Measurements from ENCODE around the gene SENP1. TPM values are rescaled to one million over a fixed set of nuclear protein-coding genes. Genes with fewer than 3 reads are reported as not detected.

The SENP1 gene
- total and polyA plus RNA-seq, 2 donors (not counting 3 experiments of a cell fraction or from before 2014, with no cell fraction given) = 9.9 to 20.5 TPM

- H3K79me2 ChIP-seq (ENCODE audit: control insufficient read depth, insufficient read depth, low read length) = no peaks in the 10 kb centered on the region
- H3K27ac ChIP-seq (ENCODE audit: insufficient read depth, low read depth, low read length) = no peak overlapping the region
- BruUV-seq (replicated peaks) = no TSS peak
- H3K27me3 ChIP-seq (ENCODE audit: control insufficient read depth in 2 of 2, insufficient read depth in 2 of 2, low read length in 2 of 2) = peaks cover 25 to 34% of the 10 kb centered on the region in 2 experiments
- no peaks in the 10 kb centered on the region for H4K20me1 ChIP-seq (replicated peaks; ENCODE audit: control insufficient read depth, extremely low read depth, insufficient read depth, low read length)
- intact Hi-C loops (cut with micrococcal nuclease) = no loop called here
- H2AFZ ChIP-seq (ENCODE audit: low read depth, low read length) = no peak overlapping the region
- POLR2A ChIA-PET = no interaction called here
- no peaks in the 10 kb centered on the region for H3K9me1 ChIP-seq (replicated peaks; ENCODE audit: control insufficient read depth, extremely low read depth, insufficient read depth, low read length)
- no peaks in the 10 kb centered on the region for H3K4me1 ChIP-seq (ENCODE audit: control insufficient read depth, extremely low read depth, insufficient read depth, low read length)
- H3K9ac ChIP-seq (replicated peaks; ENCODE audit: extremely low read depth, insufficient read depth, low read length) = no peak overlapping the region
- dilution Hi-C loops (cut with MboI; ENCODE audit: extremely low pct_ligation_motif_present, low sequenced_read_pairs) = no loop called here
- TF ChIP-seq, protein P1, sequence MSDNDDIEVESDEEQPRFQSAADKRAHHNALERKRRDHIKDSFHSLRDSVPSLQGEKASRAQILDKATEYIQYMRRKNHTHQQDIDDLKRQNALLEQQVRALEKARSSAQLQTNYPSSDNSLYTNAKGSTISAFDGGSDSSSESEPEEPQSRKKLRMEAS (IDR thresholded peaks at IDR 0.05; ENCODE audit: insufficient read depth, insufficient read length) = no peak
- TF ChIP-seq GATA2 (IDR thresholded peaks at IDR 0.05; ENCODE audit: insufficient read depth, insufficient read length, low read depth, low read length) (no peak), EZH2 (IDR thresholded peaks at IDR 0.05; ENCODE audit: borderline replicate concordance, low read depth, low read length, severe bottlenecking) (no peak), MYC (IDR thresholded peaks at IDR 0.05; ENCODE audit: low read depth, low read length) (no peak), FOS (IDR thresholded peaks at IDR 0.05; ENCODE audit: borderline replicate concordance, insufficient read depth, low read length) (no peak), POLR2AphosphoS5 (IDR thresholded peaks at IDR 0.05; ENCODE audit: insufficient read depth, low read depth, low read length) (no peak), JUN (IDR thresholded peaks at IDR 0.05; ENCODE audit: borderline replicate concordance, insufficient read depth, insufficient read length, low read depth) (no peak), CTCF (IDR thresholded peaks at IDR 0.05; ENCODE audit: extremely low read depth in 1 of 2, insufficient read depth in 1 of 2, low read depth in 1 of 2, low read length in 2 of 2) (no peak), POLR2A (IDR thresholded peaks at IDR 0.05; ENCODE audit: low read depth, low read length) (no peak)
- CTCF ChIA-PET = interaction anchor here (0.7 kb wide), 1 partner anchor 44 kb away, joined by 3 read pairs; no protein-coding TSS in a partner anchor
- FAIRE-seq = no peak
- no peak overlapping the region for H3K4me3 ChIP-seq (replicated peaks in 1 of 3; ENCODE audit: insufficient read depth in 1 of 3, low read depth in 1 of 3, low read length in 3 of 3)
- DNase-seq (ENCODE audit: low read depth, low spot score) = no peak
- no peaks in the 10 kb centered on the region for H3K9me3 ChIP-seq (replicated peaks; ENCODE audit: control insufficient read depth, insufficient read depth, low read length)
- H3K4me2 ChIP-seq (ENCODE audit: insufficient read depth, low read length) = no peak overlapping the region
- no peaks in the 10 kb centered on the region for H3K36me3 ChIP-seq (ENCODE audit: control insufficient read depth in 2 of 2, extremely low read depth in 1 of 2, insufficient read depth in 2 of 2, low read length in 2 of 2)
Measured at GRCh38 chr12:47993491-47993890, 112.4 kb downstream of the SENP1 start.

Small RNAs within 50 kb of the gene (microRNA-seq; reads per million reads assigned to microRNA genes)
- not detected for gene MIR6505 (ENCODE audit: borderline number of aligned reads, borderline replicate concordance)

Small RNAs within 50 kb of the gene (small RNA-seq; reads per million reads assigned to genes)
- gene MIR6505 (ENCODE audit: insufficient read depth, insufficient read length, low read depth, low replicate concordance) (not detected), gene RNU6-1203P (ENCODE audit: insufficient read depth, insufficient read length, low read depth, low replicate concordance) (not detected)

Other genes starting within 250 kb of the SENP1 start
- gene VDR, start 201.1 kb downstream of the SENP1 start, total RNA-seq = 0.48 and 0.73 TPM in 2 replicates
- 0.81 and 0.91 TPM in 2 replicates for gene VDR, start 201.1 kb downstream of the SENP1 start, polyA plus RNA-seq
- 67.7 and 84.4 TPM in 2 replicates for gene TMEM106C, start 142.5 kb downstream of the SENP1 start, total RNA-seq
- 148 and 170 TPM in 2 replicates for gene TMEM106C, start 142.5 kb downstream of the SENP1 start, polyA plus RNA-seq
- gene COL2A1, start 101.6 kb downstream of the SENP1 start, total RNA-seq = not detected in 2 replicates
- gene COL2A1, start 101.6 kb downstream of the SENP1 start, polyA plus RNA-seq = not detected in 2 replicates
- gene PFKM, start 13.3 kb upstream of the SENP1 start, total RNA-seq = 74.4 and 76.7 TPM in 2 replicates
- gene PFKM, start 13.3 kb upstream of the SENP1 start, polyA plus RNA-seq = 49.7 and 53.4 TPM in 2 replicates
- 26.5 and 29.7 TPM in 2 replicates for gene ASB8, start 51.4 kb upstream of the SENP1 start, total RNA-seq
- 14.5 and 14.9 TPM in 2 replicates for gene ASB8, start 51.4 kb upstream of the SENP1 start, polyA plus RNA-seq
- gene CCDC184, start 77.6 kb upstream of the SENP1 start, total RNA-seq = 0.18 TPM in 1 of 2 replicates, not detected in the other
- 0.27 and 0.39 TPM in 2 replicates for gene CCDC184, start 77.6 kb upstream of the SENP1 start, polyA plus RNA-seq
- gene OR10AD1, start 97.2 kb upstream of the SENP1 start, total RNA-seq = not detected in 2 replicates
- gene OR10AD1, start 97.2 kb upstream of the SENP1 start, polyA plus RNA-seq = not detected in 2 replicates
- 5.0 and 6.7 TPM in 2 replicates for gene ZNF641, start 244.8 kb upstream of the SENP1 start, total RNA-seq
- 2.8 and 3.5 TPM in 2 replicates for gene ZNF641, start 244.8 kb upstream of the SENP1 start, polyA plus RNA-seq